GM12878 (cell line): Measurements from ENCODE around the gene PLPP3. TPM values are rescaled to one million over a fixed set of nuclear protein-coding genes. Genes with fewer than 3 reads are reported as not detected.

Experiments
- ATAC-seq: fragments of 200-7000 bp; cut with Tn5 transposase; 3 replicates; pipeline ENCODE4 v1.9.1; 2020; ENCODE audit warnings: mild to moderate bottlenecking, moderate library complexity
- BruUV-seq: library from RNA; stranded (reverse); fragments of 400-500 nt; replicated peaks from 2 replicates; lab custom pipeline; 2021; lab: Mats Ljungman, UMichigan
- CTCF ChIA-PET: fragments of 300-600 bp; sonication (Branson Sonifier 250); formaldehyde crosslinking; extraction: SDS; loops from one replicate; lab custom pipeline; 2021; ENCODE audit warnings: inconsistent platforms; lab: Yijun Ruan, JAX
- POLR2A ChIA-PET: fragments of 350-600 bp; formaldehyde crosslinking; extraction: SDS; loops from one replicate; lab custom pipeline; 2021; ENCODE audit warnings: inconsistent platforms; lab: Charles Lee
- RAD21 ChIA-PET: fragments of 300-600 bp; sonication (Branson Sonifier 250); formaldehyde crosslinking; loops from one replicate; lab custom pipeline; 2023; ENCODE audit warnings: antibody characterized with exemption; ENCODE audit not compliant: unreplicated experiment; lab: Charles Lee
- SMC1A ChIA-PET: fragments of 300-600 bp; sonication (Branson Sonifier 250); formaldehyde crosslinking; loops from one replicate; lab custom pipeline; 2023; ENCODE audit not compliant: unreplicated experiment, uncharacterized antibody; lab: Charles Lee
- DNase-seq: peaks from one replicate; pipeline ENCODE4 v3.0.0-alpha.2; 2011; ENCODE audit warnings: low read depth, low spot score
- FAIRE-seq: peaks from 3 replicates; lab custom pipeline; 2011; peaks lifted over from hg19 to GRCh38; lab: Jason Lieb, UNC
- H2AFZ ChIP-seq: 2 replicates; pipeline ENCODE4 v1.6.0; 2011; ENCODE audit warnings: low read depth, low read length, control low read depth; ENCODE audit not compliant: control insufficient read depth
- H3K27ac ChIP-seq: 2 replicates; pipeline ENCODE4 v1.5.1; 2011; ENCODE audit warnings: control low read depth; ENCODE audit not compliant: control insufficient read depth, insufficient read depth
- H3K27me3 ChIP-seq, 2 experiments: replicated peaks in 1 of 2; 2 replicates each; pipeline versions ENCODE4 v1.6.0 to v1.6.1; 2011; ENCODE audit warnings: low read length in 1 of 2; ENCODE audit not compliant: control insufficient read depth in 2 of 2, insufficient read depth in 2 of 2
- H3K36me3 ChIP-seq, 2 experiments: 2 replicates each; pipeline ENCODE4 v1.5.1; 2011; ENCODE audit warnings: low read length in 1 of 2; ENCODE audit not compliant: control insufficient read depth in 2 of 2, insufficient read depth in 2 of 2
- H3K4me1 ChIP-seq: 2 replicates; pipeline ENCODE4 v1.6.1; 2011; ENCODE audit warnings: mild to moderate bottlenecking, low read length, moderate library complexity, mixed read lengths; ENCODE audit not compliant: control insufficient read depth, insufficient read depth
- H3K4me2 ChIP-seq: 2 replicates; pipeline ENCODE4 v1.6.0; 2011; ENCODE audit warnings: control low read depth; ENCODE audit not compliant: control insufficient read depth, insufficient read depth
- H3K4me3 ChIP-seq: fragments of 200-600 bp; sonication (generic); 2 replicates; pipeline ENCODE4 v1.5.1; 2016
- H3K79me2 ChIP-seq: 2 replicates; pipeline ENCODE4 v1.6.0; 2011; ENCODE audit warnings: low read length; ENCODE audit not compliant: control insufficient read depth, insufficient read depth
- H3K9ac ChIP-seq: 2 replicates; pipeline ENCODE4 v1.8.0; 2011; ENCODE audit warnings: low read length, control low read depth, mixed read lengths; ENCODE audit not compliant: control insufficient read depth, insufficient read depth
- H3K9me3 ChIP-seq: replicated peaks from 3 replicates; pipeline ENCODE4 v1.5.1; 2011; ENCODE audit warnings: mild to moderate bottlenecking, low read length; ENCODE audit not compliant: control insufficient read depth, insufficient read depth
- H4K20me1 ChIP-seq: 2 replicates; pipeline ENCODE4 v1.6.0; 2011; ENCODE audit not compliant: control insufficient read depth, insufficient read depth
- CBX5 ChIP-seq: sonication (generic); IDR thresholded peaks from 2 replicates; pipeline ENCODE4 v1.6.1; 2016; ENCODE audit warnings: low read depth, moderate library complexity, mild to moderate bottlenecking, inconsistent platforms
- CHD1 ChIP-seq: IDR thresholded peaks from 2 replicates; pipeline ENCODE4 v1.6.1; 2012; ENCODE audit warnings: low read depth, low read length, improper control_type of control experiment
- LARP7 ChIP-seq: fragments of 450-650 bp; IDR thresholded peaks from 2 replicates; pipeline ENCODE4 v1.6.1; 2017; ENCODE audit warnings: mild to moderate bottlenecking
- NFXL1 ChIP-seq: fragments of 450-650 bp; IDR thresholded peaks from 2 replicates; pipeline ENCODE4 v1.6.1; 2017; ENCODE audit warnings: antibody characterized with exemption, mild to moderate bottlenecking, borderline replicate concordance
- NRF1 ChIP-seq: conservative IDR thresholded peaks from 2 replicates; pipeline ENCODE4 v1.6.1; 2011; ENCODE audit warnings: mild to moderate bottlenecking, low read depth, low read length, improper control_type of control experiment
- PML ChIP-seq: IDR thresholded peaks from 2 replicates; pipeline ENCODE4 v1.6.1; 2012; ENCODE audit warnings: low read length, inconsistent platforms
- RCOR1 ChIP-seq: conservative IDR thresholded peaks from 2 replicates; pipeline ENCODE4 v1.6.1; 2012; ENCODE audit warnings: low read depth, low read length, improper control_type of control experiment
- SUPT20H ChIP-seq: IDR thresholded peaks from 2 replicates; pipeline ENCODE4 v1.6.1; 2011; ENCODE audit warnings: low read depth, mild to moderate bottlenecking, low read length, moderate library complexity, borderline replicate concordance; ENCODE audit not compliant: control insufficient read depth
- WRNIP1 ChIP-seq: IDR thresholded peaks from 2 replicates; pipeline ENCODE4 v1.6.1; 2011; ENCODE audit warnings: low read depth, low read length, improper control_type of control experiment, borderline replicate concordance
- ZNF622 ChIP-seq: fragments of 450-650 bp; IDR thresholded peaks from 2 replicates; pipeline ENCODE4 v1.6.1; 2017; ENCODE audit warnings: mild to moderate bottlenecking, inconsistent platforms
- WGBS: methylation state at CpG from one replicate; pipeline ENCODE4 v1.1.6; 2016; ENCODE audit warnings: low lambda C conversion rate; ENCODE audit not compliant: insufficient replicate concordance, insufficient coverage; ENCODE audit errors: missing lambda C conversion rate; 5-methylcytosine and 5-hydroxymethylcytosine counted together
- in situ Hi-C: fragments of 300-500 bp; cut with MboI; formaldehyde crosslinking; loops from 9 replicates; pipeline ENCODE4 v1.14.3; 2018; ENCODE audit warnings: mixed read lengths
- intact Hi-C: fragments of 100-400 bp; cut with micrococcal nuclease; formaldehyde crosslinking; loops from one replicate; pipeline ENCODE4 v1.14.2; 2022; ENCODE audit not compliant: unreplicated experiment
- polyA plus RNA-seq, 11 experiments: library from polyadenylated mRNA; depleted of rRNA in 4 of 11; unstranded in 6 of 11; stranded (reverse) in 5 of 11; fragments of >200 nt; fragmentation: Nextera tagmentation in 4 of 11; fragmentation: Illumina TruSeq in 1 of 11; extraction: Ambion mirVana in 4 of 11; extraction: Trizol in 1 of 11; gene quantifications; 1 replicate in 1 of 11; 2 replicates in 10 of 11; pipeline versions ENCODE4 v1.2.1 to v1.2.3, GENCODE V29; 2011 to 2016; ENCODE audit warnings: inconsistent platforms in 2 of 11, missing spikeins in 2 of 11, low read depth in 1 of 11
- total RNA-seq, 4 experiments: library from RNA; depleted of rRNA in 3 of 4; stranded (reverse); fragments of >200 nt in 3 of 4; fragmentation: Illumina TruSeq in 1 of 4; extraction: Trizol in 1 of 4; gene quantifications; 2 replicates each; pipeline versions ENCODE4 v1.2.1 to v1.2.3, GENCODE V29; 2013 to 2021
- TF ChIP-seq, protein P1 (sequence below): IDR thresholded peaks from 2 replicates; pipeline ENCODE4 v1.6.1; 2012; ENCODE audit warnings: low read depth, low read length, improper control_type of control experiment
- TF ChIP-seq, protein P2 (sequence below): IDR thresholded peaks from 2 replicates; pipeline ENCODE4 v1.6.1; 2012; ENCODE audit warnings: low read depth, low read length, improper control_type of control experiment
- TF ChIP-seq, protein P3 (sequence below): IDR thresholded peaks from 2 replicates; pipeline ENCODE4 v1.6.1; 2011; ENCODE audit warnings: borderline replicate concordance, low read depth, mild to moderate bottlenecking, moderate library complexity, low read length; ENCODE audit not compliant: insufficient read depth, poor library complexity, severe bottlenecking

PLPP3 gene
- total and polyA plus RNA-seq, 10 of the 15 experiments (the other 5 are each of a cell fraction or from before 2014, with no cell fraction given): 6.4 to 26.8 (median 9.5) TPM

DNA sequence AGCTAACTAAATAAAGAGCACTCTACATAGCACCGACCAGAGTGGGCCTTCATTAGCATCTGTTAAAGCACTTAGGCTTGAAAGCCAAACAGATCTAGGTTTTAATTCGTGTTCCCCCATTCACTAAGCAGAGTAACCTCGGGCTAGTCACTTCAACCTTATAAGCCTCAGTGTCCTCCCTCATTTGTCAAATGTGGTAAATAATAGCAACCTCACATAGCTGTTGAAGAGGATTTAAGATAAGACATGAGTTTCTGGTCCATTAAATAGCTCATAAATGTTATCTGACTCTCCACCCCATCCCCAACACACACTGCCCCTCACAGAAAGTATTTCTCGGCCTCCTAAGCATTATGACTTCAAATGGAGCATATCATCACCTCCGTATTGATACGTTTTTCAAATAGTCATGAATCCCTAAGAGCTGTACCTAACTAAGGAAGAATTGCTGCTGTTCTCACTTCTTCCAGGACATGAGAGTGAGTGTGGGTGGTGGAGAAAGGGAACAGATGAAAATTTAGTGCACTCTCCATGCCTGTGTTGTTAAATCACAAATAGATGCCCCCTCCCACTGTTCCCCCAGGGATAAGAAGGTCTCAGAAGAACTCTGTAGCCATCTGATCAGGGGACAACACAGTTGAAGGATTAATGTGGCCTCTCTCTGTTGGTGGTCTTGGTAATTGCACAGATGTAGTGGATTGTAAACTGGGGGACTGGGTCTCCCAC, 47.6 kb downstream of the PLPP3 start:
- no peak overlapping the region for H3K4me2 ChIP-seq
- H3K4me1 ChIP-seq: peaks cover 13% of the 10 kb centered on the region
- H4K20me1 ChIP-seq: no peaks in the 10 kb centered on the region
- H3K9ac ChIP-seq: no peak overlapping the region
- intact Hi-C loops (no loop called here), in situ Hi-C loops (no loop called here)
- ATAC-seq (no peak), DNase-seq (no peak), FAIRE-seq (no peak)
- H3K79me2 ChIP-seq: no peaks in the 10 kb centered on the region
- H3K27me3 ChIP-seq: no peaks in the 10 kb centered on the region
- no peak for TF ChIP-seq NRF1
- H2AFZ ChIP-seq: no peak overlapping the region
- CTCF ChIA-PET: interaction anchor here (1.1 to 12.4 kb wide), 6 partner anchors 9 to 137 kb away, joined by 3 to 116 read pairs (median 4); partner anchors contain the start of gene PLPP3
- H3K9me3 ChIP-seq: no peaks in the 10 kb centered on the region; the same call in 2 of the 3 replicates
- no peak overlapping the region for H3K4me3 ChIP-seq
- 23% methylated on average over 6 of the region's 6 CpGs for WGBS
- no peaks in the 10 kb centered on the region for H3K36me3 ChIP-seq
- SMC1A ChIA-PET: interaction anchor here (1.0 to 25.4 kb wide), 11 partner anchors 8 to 198 kb away, joined by 3 to 342 read pairs (median 5); partner anchors contain the start of gene PLPP3
- POLR2A ChIA-PET: interaction anchor here (1.0 to 2.5 kb wide), 7 partner anchors 11 to 45 kb away, joined by 3 to 10 read pairs (median 4); no protein-coding TSS in a partner anchor
- no peak overlapping the region for H3K27ac ChIP-seq
- no TSS peak for BruUV-seq
- RAD21 ChIA-PET: interaction anchor here (0.8 to 12.1 kb wide), 5 partner anchors 31 to 201 kb away, joined by 3 to 174 read pairs (median 7); partner anchors contain the start of gene PLPP3

DNA sequence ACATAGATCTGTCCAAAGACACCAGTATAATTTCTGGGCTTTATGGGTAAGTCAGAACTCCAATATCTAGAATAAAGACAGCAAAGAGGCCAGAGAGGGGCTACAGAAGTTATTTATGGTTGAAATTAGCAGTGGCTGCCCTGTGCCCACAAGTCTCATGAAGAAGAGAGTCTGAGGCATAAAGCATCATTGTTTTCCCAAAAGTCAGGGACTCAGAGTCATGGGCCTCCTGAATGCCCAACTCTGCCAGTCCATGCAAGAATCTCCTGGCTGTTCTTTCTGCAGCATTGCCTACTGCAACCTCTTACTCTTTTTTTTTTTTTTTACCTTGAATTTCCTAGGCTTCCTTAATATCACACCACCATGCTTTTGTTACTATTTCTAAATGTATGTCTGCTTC, 49.6 kb downstream of the PLPP3 start:
- RAD21 ChIA-PET: interaction anchor here (6.8 to 12.1 kb wide), 2 partner anchors 33 to 45 kb away, joined by 66 to 174 read pairs; partner anchors contain the start of gene PLPP3
- Histone ChIP-seq H4K20me1 (no peaks in the 10 kb centered on the region), H2AFZ (no peak overlapping the region), H3K4me3 (no peak overlapping the region), H3K27me3 (no peaks in the 10 kb centered on the region), H3K9me3 (no peaks in the 10 kb centered on the region; the same call in 2 of the 3 replicates), H3K9ac (no peak overlapping the region), H3K4me1 (peaks cover 32% of the 10 kb centered on the region), H3K36me3 (no peaks in the 10 kb centered on the region), H3K27ac (no peak overlapping the region), H3K4me2 (no peak overlapping the region), H3K79me2 (no peaks in the 10 kb centered on the region)
- FAIRE-seq: no peak
- CTCF ChIA-PET: interaction anchor here (12.4 kb wide), 1 partner anchor 46 kb away, joined by 116 read pairs; the partner anchor contains the start of gene PLPP3
- POLR2A ChIA-PET: interaction anchor here (1.0 kb wide), 1 partner anchor 31 kb away, joined by 4 read pairs; no protein-coding TSS in a partner anchor
- SMC1A ChIA-PET: interaction anchor here (1.5 to 25.4 kb wide), 5 partner anchors 10 to 46 kb away, joined by 3 to 342 read pairs (median 80); partner anchors contain the start of gene PLPP3
- intact Hi-C loops: loop anchor here (5.0 kb wide), 2 partner anchors 198 to 482 kb away; no protein-coding TSS in a partner anchor
- in situ Hi-C loops: no loop called here
- no peak for DNase-seq
- ATAC-seq: no peak
- BruUV-seq: no TSS peak
- TF ChIP-seq, protein P1, sequence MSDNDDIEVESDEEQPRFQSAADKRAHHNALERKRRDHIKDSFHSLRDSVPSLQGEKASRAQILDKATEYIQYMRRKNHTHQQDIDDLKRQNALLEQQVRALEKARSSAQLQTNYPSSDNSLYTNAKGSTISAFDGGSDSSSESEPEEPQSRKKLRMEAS: no peak
- TF ChIP-seq, protein P2, sequence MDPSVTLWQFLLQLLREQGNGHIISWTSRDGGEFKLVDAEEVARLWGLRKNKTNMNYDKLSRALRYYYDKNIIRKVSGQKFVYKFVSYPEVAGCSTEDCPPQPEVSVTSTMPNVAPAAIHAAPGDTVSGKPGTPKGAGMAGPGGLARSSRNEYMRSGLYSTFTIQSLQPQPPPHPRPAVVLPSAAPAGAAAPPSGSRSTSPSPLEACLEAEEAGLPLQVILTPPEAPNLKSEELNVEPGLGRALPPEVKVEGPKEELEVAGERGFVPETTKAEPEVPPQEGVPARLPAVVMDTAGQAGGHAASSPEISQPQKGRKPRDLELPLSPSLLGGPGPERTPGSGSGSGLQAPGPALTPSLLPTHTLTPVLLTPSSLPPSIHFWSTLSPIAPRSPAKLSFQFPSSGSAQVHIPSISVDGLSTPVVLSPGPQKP: no peak
- TF ChIP-seq CBX5: no peak
- TF ChIP-seq WRNIP1: no peak
- TF ChIP-seq, protein P3, sequence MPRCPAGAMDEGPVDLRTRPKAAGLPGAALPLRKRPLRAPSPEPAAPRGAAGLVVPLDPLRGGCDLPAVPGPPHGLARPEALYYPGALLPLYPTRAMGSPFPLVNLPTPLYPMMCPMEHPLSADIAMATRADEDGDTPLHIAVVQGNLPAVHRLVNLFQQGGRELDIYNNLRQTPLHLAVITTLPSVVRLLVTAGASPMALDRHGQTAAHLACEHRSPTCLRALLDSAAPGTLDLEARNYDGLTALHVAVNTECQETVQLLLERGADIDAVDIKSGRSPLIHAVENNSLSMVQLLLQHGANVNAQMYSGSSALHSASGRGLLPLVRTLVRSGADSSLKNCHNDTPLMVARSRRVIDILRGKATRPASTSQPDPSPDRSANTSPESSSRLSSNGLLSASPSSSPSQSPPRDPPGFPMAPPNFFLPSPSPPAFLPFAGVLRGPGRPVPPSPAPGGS: no peak
- no peak for TF ChIP-seq SUPT20H
- TF ChIP-seq NFXL1: no peak
- no peak for TF ChIP-seq PML
- TF ChIP-seq LARP7: no peak
- no peak for TF ChIP-seq CHD1
- no peak for TF ChIP-seq ZNF622
- no peak for TF ChIP-seq RCOR1
